Raji (cell line): ENCODE measurements around the gene TXN2.

Experiments
- POLR2A ChIP-seq: IDR thresholded peaks from 2 replicates; pipeline ENCODE4 v1.6.1; 2011; ENCODE audit warnings: low read depth, low read length, control low read depth; ENCODE audit not compliant: insufficient read depth

The TXN2 gene

GRCh38 chr22:36467042-36467810 lies 14.2 kb downstream of the TXN2 start:
- TF ChIP-seq POLR2A = no peak

- no peak for TF ChIP-seq POLR2A
Observed at GRCh38 chr22:36466258-36466657, 15.2 kb downstream of the TXN2 start.

GRCh38 chr22:36465232-36466021 lies 16.0 kb downstream of the TXN2 start:
- no peak for TF ChIP-seq POLR2A

- TF ChIP-seq POLR2A = no peak
Observed at GRCh38 chr22:36464715-36465231, 16.7 kb downstream of the TXN2 start.

DNA sequence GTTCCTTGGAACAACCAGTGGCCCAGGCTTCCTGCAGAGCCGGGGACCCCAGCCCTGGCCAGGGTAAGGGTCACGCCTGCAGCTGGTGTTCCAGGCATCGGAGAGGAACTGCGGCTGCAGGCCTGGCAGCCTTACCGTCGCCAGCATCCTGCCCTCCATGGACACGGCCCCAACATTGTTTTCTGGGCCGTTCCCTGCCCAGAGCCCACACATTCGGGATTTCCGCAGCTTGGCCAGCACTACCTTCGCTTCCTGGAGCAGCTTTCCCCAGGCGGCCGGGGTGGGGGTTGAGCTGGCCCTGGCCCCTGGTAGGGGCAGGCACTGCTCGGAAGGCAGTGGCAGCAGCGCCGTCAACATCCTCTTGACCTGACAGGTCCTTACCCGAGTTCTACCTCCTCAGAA lies 17.7 kb downstream of the TXN2 start:
- TF ChIP-seq POLR2A = no peak

DNA sequence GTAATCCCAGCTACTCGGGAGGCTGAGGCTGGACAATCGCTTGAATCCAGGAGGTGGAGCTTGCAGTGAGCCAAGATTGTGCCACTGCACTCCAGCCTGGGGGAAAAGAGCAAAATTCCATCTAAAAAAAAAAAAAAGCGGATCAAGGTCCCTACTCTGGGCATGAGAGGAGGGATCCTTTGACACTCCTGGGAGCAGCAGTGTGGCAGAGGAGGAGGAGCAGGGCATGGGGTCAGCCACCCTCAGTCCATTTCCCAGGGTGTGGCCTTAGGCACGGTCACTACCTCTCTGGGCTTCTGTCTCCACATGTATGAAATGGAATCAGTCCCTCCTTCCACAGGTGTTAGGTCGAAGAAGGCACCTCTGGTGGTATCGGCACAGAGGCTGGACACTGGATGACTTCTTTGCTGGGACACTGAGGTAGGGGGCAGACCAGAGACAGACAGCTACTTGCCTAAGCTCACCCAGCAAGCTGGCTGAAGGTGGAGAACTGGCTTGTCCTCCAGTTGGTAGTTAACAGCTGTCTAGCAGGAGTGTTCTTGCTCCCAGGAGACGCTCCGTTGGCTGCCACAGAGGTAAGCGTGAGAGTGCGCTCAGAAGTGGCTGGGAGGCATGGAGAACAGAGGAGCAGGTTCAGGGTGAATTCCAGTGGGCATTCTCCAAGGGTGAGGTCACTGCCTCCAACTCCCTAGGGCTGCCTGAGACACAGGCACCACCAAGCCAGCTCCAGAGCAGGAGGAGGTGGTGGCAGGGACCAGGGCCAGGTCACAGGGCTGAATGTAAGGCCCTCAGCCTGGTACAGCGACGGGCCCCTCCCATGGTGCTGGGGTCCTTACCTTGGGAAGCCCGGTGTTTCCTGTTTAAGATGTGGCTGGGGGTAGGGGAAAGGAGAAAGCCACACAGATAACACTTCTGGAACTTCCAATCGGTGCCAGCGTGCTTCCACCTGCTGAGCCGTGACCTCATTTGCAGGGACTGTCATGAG lies 19.5 kb downstream of the TXN2 start:
- no peak for TF ChIP-seq POLR2A

- no peak for TF ChIP-seq POLR2A
Observed at GRCh38 chr22:36460202-36460601, 21.2 kb downstream of the TXN2 start.

DNA sequence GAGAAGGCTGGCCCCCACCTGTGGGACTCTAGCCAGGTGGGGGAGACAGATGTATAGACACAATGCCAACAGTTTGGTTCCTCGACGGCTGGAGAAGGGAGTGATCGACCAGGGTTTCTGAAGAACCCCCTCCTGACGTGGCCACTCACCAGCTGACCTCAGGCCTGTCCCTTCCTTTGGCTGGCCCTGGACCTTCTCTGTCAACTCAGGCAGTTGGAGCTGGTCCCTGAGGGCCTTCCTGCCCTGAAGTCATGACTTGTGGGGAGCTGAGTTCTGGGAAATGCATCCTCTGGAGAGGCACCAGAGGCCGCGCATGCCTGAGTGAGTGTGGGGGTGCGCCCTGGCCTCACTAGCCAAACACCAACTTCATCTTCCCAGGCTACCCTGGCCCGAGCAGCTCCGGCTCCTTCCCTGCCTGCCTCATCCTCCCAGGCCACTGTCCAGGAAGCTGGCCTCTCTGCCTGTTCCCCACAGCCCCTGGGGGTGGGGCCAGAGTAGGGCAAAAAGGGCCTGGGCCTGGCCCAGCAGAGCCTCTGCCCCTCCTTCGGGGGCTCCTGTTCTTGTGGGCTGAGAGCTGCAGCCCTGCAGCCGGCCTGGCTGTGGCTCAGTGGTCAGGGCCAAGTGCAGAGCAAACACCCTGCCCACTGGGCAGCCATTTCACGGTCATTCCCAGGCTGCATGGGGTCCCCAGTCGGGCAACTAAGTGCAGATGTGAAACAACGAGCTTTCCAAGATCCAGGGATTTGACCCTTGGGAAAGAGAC lies 23.6 kb downstream of the TXN2 start:
- TF ChIP-seq POLR2A = no peak

GRCh38 chr22:36456464-36456845 lies 25.0 kb downstream of the TXN2 start:
- TF ChIP-seq POLR2A = no peak

GRCh38 chr22:36455571-36456463 lies 25.6 kb downstream of the TXN2 start:
- TF ChIP-seq POLR2A = no peak

- TF ChIP-seq POLR2A = no peak
Observed at GRCh38 chr22:36454916-36455570, 26.4 kb downstream of the TXN2 start.

DNA sequence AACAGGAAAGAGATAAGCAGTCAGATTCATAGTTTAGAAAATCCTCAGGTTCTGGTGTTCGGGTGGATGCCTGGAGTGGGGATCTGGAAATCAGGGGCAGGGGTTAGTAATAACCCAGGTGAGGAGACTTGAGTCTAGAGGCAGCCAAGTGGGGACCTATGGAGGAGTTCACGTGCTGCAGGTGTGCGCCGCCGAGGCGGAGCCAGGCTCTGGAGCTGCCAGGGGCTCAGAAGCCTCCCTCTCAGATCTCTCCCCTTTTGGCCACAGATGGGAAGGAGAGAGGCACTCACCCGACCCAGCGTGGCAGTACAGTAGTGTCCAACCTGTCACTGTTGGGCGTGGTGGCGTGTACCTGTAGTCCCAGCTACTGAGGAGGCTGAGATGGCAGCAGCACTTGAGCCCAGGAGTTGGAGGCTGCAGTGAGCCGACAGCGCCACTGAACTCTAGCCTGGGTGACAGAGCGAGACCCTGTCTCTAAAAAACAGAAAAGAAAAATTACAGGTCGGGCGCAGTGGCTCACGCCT lies 27.5 kb downstream of the TXN2 start:
- no peak for TF ChIP-seq POLR2A
